Prostate gland (tissue), 2 donors: Measurements from ENCODE around the gene PACS1.

Experiments used
- POLR2A ChIP-seq: fragments of 450-650 bp; IDR thresholded peaks from one replicate; pipeline ENCODE4 v1.6.1; 2016; ENCODE audit warnings: antibody characterized with exemption, mild to moderate bottlenecking
- POLR2AphosphoS5 ChIP-seq: sonication (generic); formaldehyde crosslinking; IDR thresholded peaks from one replicate; pipeline ENCODE4 v1.6.1; 2017; ENCODE audit warnings: antibody characterized with exemption
- TF ChIP-seq, protein P1 (sequence below), 4 experiments: fragments of 200-600 bp in 2 of 4; fragments of 450-650 bp in 2 of 4; sonication (generic) in 2 of 4; IDR thresholded peaks; 1 replicate in 3 of 4; 2 replicates in 1 of 4; pipeline ENCODE4 v1.5.1; 2016 to 2019; ENCODE audit warnings: antibody characterized with exemption in 4 of 4, mild to moderate bottlenecking in 2 of 4, moderate library complexity in 2 of 4

DNA sequence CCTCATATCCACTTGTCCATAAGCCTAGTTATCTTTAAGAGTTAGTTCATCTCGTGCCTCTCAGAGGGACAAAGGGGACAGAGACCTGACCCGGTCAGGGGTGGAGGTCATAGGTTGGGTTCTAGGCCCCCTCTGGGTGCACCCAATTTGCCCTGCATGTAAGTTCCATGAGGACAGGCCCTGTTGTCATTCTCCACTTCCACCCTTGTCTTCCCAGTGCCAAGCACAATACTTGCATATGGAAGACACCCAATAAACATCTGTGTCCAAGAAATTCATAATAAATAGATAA lies 220.2 kb downstream of the PACS1 start:
- TF ChIP-seq, protein P1, sequence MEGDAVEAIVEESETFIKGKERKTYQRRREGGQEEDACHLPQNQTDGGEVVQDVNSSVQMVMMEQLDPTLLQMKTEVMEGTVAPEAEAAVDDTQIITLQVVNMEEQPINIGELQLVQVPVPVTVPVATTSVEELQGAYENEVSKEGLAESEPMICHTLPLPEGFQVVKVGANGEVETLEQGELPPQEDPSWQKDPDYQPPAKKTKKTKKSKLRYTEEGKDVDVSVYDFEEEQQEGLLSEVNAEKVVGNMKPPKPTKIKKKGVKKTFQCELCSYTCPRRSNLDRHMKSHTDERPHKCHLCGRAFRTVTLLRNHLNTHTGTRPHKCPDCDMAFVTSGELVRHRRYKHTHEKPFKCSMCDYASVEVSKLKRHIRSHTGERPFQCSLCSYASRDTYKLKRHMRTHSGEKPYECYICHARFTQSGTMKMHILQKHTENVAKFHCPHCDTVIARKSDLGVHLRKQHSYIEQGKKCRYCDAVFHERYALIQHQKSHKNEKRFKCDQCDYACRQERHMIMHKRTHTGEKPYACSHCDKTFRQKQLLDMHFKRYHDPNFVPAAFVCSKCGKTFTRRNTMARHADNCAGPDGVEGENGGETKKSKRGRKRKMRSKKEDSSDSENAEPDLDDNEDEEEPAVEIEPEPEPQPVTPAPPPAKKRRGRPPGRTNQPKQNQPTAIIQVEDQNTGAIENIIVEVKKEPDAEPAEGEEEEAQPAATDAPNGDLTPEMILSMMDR (IDR thresholded peaks at IDR 0.05) = no peak
- TF ChIP-seq POLR2A = no peak
- no peak for TF ChIP-seq POLR2AphosphoS5
